Smooth muscle cell (in vitro differentiated cells): ENCODE results near the gene ZNF138. TPM values are rescaled to one million over a fixed set of nuclear protein-coding genes. Genes with fewer than 3 reads are reported as not detected.
A peak's percentile ranks its signal among the peaks of the same experiment; 100 is the strongest.
"Not testable (repeated sequence)": the region's sequence is repeated elsewhere in the genome, so short reads cannot be mapped to it uniquely, and the experiment has no call there.

ENCODE experiments used
- DNase-seq: peaks from one replicate; lab custom pipeline; 2025; ENCODE audit not compliant: unreplicated experiment; lab: John Stamatoyannopoulos, UW
- H2AFZ ChIP-seq: fragments of 200-600 bp; sonication (generic); 2 replicates; pipeline ENCODE4 v1.6.0; 2016; ENCODE audit warnings: antibody characterized with exemption, low read depth, mild to moderate bottlenecking
- H3F3A ChIP-seq: fragments of 200-600 bp; sonication (generic); 2 replicates; pipeline ENCODE4 v1.6.0; 2017; ENCODE audit warnings: antibody characterized with exemption, low read depth
- H3K27ac ChIP-seq: fragments of 200-600 bp; sonication (generic); 2 replicates; pipeline ENCODE4 v1.5.1; 2016; ENCODE audit warnings: low read depth, mild to moderate bottlenecking
- H3K27me3 ChIP-seq: fragments of 200-600 bp; sonication (generic); 2 replicates; pipeline ENCODE4 v1.6.1; 2016; ENCODE audit warnings: low read depth, mild to moderate bottlenecking
- H3K36me3 ChIP-seq: fragments of 200-600 bp; sonication (generic); 2 replicates; pipeline ENCODE4 v1.5.1; 2016; ENCODE audit warnings: low read depth
- H3K4me1 ChIP-seq: fragments of 200-600 bp; sonication (generic); 2 replicates; pipeline ENCODE4 v1.5.1; 2016; ENCODE audit warnings: low read depth
- H3K4me2 ChIP-seq: fragments of 200-600 bp; sonication (generic); 2 replicates; pipeline ENCODE4 v1.6.0; 2016; ENCODE audit warnings: mild to moderate bottlenecking
- H3K4me3 ChIP-seq: fragments of 200-600 bp; sonication (generic); 2 replicates; pipeline ENCODE4 v1.5.1; 2016; ENCODE audit warnings: mild to moderate bottlenecking
- H3K79me2 ChIP-seq: fragments of 200-600 bp; sonication (generic); 2 replicates; pipeline ENCODE4 v1.6.0; 2016; ENCODE audit warnings: low read depth, mild to moderate bottlenecking
- H3K9ac ChIP-seq: fragments of 200-600 bp; sonication (generic); 2 replicates; pipeline ENCODE4 v1.6.0; 2016; ENCODE audit warnings: low read depth
- H3K9me3 ChIP-seq: fragments of 200-600 bp; sonication (generic); replicated peaks from 2 replicates; pipeline ENCODE4 v1.5.1; 2016; ENCODE audit warnings: low read depth
- H4K20me1 ChIP-seq: fragments of 200-600 bp; sonication (generic); 2 replicates; pipeline ENCODE4 v1.6.0; 2016; ENCODE audit warnings: low read depth
- WGBS: methylation state at CpG from one replicate; pipeline ENCODE4 v1.1.7; 2016; ENCODE audit warnings: low lambda C conversion rate; 5-methylcytosine and 5-hydroxymethylcytosine counted together
- polyA plus RNA-seq: library from polyadenylated mRNA; unstranded; fragments of >200 nt; fragmentation: Nextera tagmentation; extraction: Ambion mirVana; gene quantifications from 2 replicates; pipeline ENCODE4 v1.2.1, GENCODE V29; 2016
- total RNA-seq: library from RNA; depleted of rRNA; stranded (reverse); fragments of >200 nt; gene quantifications from 2 replicates; pipeline ENCODE4 v1.2.3, GENCODE V29; 2014
- TF ChIP-seq, protein P1 (sequence below): fragments of 200-600 bp; sonication (generic); IDR thresholded peaks from 2 replicates; pipeline ENCODE4 v1.5.1; 2017; ENCODE audit warnings: borderline replicate concordance, mild to moderate bottlenecking, antibody characterized with exemption; ENCODE audit not compliant: insufficient read depth, poor library complexity, severe bottlenecking

The ZNF138 gene
- total and polyA plus RNA-seq, 2 experiments from 2014 or later, result 3.2 to 14.8 TPM

DNA sequence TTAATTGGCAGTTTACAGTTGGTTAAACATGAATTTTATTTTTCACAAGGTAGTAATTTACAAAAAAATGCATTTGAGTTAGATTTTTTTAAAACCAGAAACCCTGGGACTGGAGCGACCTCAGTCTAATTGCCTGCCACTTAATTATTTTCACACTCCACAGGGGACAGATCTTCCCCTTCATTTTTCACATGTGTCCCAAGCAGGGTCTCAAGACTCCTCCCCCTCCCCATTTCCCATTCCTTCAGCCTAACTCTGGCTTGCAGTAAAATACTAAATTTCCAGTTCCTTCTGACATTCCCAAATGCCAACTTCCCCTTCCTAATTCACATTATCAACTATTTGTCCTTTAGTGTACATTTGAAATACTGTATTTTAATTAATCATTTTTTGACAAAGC is 948 bp downstream of the ZNF138 start:
- DNase-seq, result no peak
- Histone ChIP-seq H3K27ac (no peak overlapping the region), H3K4me1 (peaks cover 8% of the 10 kb centered on the region), H3K79me2 (peaks cover 32% of the 10 kb centered on the region), H3K4me2 (peak overlapping the region; percentile 96), H3K27me3 (no peaks in the 10 kb centered on the region), H3K9me3 (no peaks in the 10 kb centered on the region), H2AFZ (peak overlapping the region; percentile 92), H4K20me1 (no peaks in the 10 kb centered on the region), H3K4me3 (peak overlapping the region; percentile 93), H3K9ac (peak overlapping the region; percentile 79), H3F3A (no peaks in the 10 kb centered on the region), H3K36me3 (peaks cover 5% of the 10 kb centered on the region)
- TF ChIP-seq, protein P1, sequence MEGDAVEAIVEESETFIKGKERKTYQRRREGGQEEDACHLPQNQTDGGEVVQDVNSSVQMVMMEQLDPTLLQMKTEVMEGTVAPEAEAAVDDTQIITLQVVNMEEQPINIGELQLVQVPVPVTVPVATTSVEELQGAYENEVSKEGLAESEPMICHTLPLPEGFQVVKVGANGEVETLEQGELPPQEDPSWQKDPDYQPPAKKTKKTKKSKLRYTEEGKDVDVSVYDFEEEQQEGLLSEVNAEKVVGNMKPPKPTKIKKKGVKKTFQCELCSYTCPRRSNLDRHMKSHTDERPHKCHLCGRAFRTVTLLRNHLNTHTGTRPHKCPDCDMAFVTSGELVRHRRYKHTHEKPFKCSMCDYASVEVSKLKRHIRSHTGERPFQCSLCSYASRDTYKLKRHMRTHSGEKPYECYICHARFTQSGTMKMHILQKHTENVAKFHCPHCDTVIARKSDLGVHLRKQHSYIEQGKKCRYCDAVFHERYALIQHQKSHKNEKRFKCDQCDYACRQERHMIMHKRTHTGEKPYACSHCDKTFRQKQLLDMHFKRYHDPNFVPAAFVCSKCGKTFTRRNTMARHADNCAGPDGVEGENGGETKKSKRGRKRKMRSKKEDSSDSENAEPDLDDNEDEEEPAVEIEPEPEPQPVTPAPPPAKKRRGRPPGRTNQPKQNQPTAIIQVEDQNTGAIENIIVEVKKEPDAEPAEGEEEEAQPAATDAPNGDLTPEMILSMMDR, result no peak
- WGBS, result 0% methylated on average over 1 of the region's 1 CpG

DNA sequence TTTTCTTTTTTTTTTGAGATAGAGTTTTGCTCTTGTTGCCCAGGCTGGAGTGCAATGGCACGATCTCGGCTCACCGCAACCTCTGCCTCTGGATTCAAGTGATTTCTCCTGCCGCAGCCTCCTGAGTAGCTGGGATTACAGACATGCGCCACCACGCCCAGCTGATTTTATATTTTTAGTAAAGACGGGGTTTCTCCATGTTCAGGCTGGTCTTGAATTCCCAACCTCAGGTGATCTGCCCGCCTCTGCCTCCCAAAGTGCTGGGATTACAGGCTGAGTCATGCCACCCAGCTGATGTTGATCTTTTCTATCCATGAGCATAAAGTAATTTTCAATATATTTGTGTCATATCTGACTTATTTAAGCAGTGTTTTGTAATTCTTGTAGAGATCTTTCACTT is 4.9 kb downstream of the ZNF138 start:
- H3K4me3 ChIP-seq, DNase-seq, H4K20me1 ChIP-seq, H2AFZ ChIP-seq, H3K27ac ChIP-seq, H3K4me1 ChIP-seq, H3F3A ChIP-seq, H3K9ac ChIP-seq, H3K9me3 ChIP-seq, H3K27me3 ChIP-seq, H3K36me3 ChIP-seq, H3K4me2 ChIP-seq: not testable (repeated sequence)
- WGBS, result 98% methylated on average over 8 of the region's 8 CpGs
- peaks cover 41% of the 10 kb centered on the region for H3K79me2 ChIP-seq

DNA sequence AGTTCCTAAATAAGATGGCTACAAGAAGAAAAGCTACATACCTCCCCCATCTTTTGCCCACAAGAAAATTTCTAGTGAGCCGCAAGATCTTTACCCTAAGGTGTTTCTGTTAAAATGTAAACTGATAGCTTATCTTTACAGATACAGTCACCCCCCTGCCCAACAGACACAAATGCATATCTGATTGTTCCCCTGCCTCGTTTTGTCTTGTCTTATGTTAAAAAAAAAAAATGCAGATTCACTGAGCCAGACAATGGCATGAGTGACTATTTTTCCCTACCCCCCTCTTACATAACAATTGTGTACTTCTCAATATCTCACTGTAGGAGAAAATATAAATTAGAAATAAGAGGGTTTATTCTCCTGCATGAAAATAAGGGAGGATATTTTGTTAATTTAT is 8.5 kb downstream of the ZNF138 start:
- H2AFZ ChIP-seq, result no peak overlapping the region
- no peak overlapping the region for H3K9ac ChIP-seq
- no peak for DNase-seq
- no peaks in the 10 kb centered on the region for H3K9me3 ChIP-seq
- no peaks in the 10 kb centered on the region for H3F3A ChIP-seq
- peaks cover 17% of the 10 kb centered on the region for H3K79me2 ChIP-seq
- TF ChIP-seq, protein P1, result no peak
- no peaks in the 10 kb centered on the region for H3K4me1 ChIP-seq
- H3K36me3 ChIP-seq, result peaks cover 5% of the 10 kb centered on the region
- H3K4me3 ChIP-seq, result no peak overlapping the region
- H4K20me1 ChIP-seq, result no peaks in the 10 kb centered on the region
- H3K4me2 ChIP-seq, result no peak overlapping the region
- no peaks in the 10 kb centered on the region for H3K27me3 ChIP-seq
- WGBS, result 59% methylated on average over 2 of the region's 2 CpGs
- no peak overlapping the region for H3K27ac ChIP-seq

DNA sequence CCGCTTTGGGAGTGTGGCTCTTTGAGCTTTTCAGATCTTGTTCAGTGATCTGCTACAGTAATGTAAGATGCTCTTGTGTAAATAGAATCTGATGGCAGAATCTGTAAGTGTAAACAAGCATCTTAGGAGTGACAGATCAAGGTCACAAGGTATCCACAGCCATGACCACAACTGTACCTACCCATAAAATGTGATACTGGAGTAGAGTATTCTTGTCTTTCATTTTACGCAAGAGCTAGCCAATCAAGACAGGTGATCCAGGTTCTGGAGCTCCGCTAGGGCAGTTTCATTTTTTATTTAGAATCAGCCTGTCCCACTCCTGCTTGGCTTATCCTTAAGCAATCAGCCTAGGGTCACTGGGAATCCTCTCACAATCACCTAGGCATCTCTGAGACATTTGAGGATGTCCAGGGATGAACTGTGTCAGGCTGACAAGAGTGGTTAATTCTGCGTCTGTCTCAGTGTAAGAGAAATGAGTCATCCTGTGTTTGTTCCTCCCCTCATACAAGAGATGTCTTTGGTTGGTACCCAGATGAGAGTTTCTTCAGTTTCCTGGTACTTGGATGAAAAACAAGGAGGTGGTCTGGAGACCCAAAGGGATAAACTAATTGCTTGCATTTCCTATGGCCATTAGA is 13.6 kb downstream of the ZNF138 start:
- H3K4me1 ChIP-seq, result no peaks in the 10 kb centered on the region
- H3K9me3 ChIP-seq, result no peaks in the 10 kb centered on the region
- no peak for DNase-seq
- WGBS, result 87% methylated on average over 4 of the region's 4 CpGs
- H4K20me1 ChIP-seq, result no peaks in the 10 kb centered on the region
- no peak overlapping the region for H3K9ac ChIP-seq
- no peak overlapping the region for H3K4me3 ChIP-seq
- no peaks in the 10 kb centered on the region for H3K27me3 ChIP-seq
- peaks cover 7% of the 10 kb centered on the region for H3K36me3 ChIP-seq
- H3F3A ChIP-seq, result no peaks in the 10 kb centered on the region
- no peak overlapping the region for H2AFZ ChIP-seq
- no peak overlapping the region for H3K4me2 ChIP-seq
- H3K27ac ChIP-seq, result no peak overlapping the region
- TF ChIP-seq, protein P1, result no peak
- peaks cover 2% of the 10 kb centered on the region for H3K79me2 ChIP-seq
